Left lobe of liver (tissue), 2 donors: Measurements from ENCODE around the gene USP46. TPM values are rescaled to one million over a fixed set of nuclear protein-coding genes. Genes with fewer than 3 reads are reported as not detected.

Experiments used
- ATAC-seq: fragments of 200-7000 bp; cut with Tn5 transposase; one replicate; pipeline ENCODE4 v1.9.1; 2020; ENCODE audit warnings: mild to moderate bottlenecking, moderate library complexity
- DNase-seq: peaks from one replicate; pipeline ENCODE4 v3.0.0-alpha.2; 2020; ENCODE audit warnings: low spot score
- total RNA-seq: library from RNA; stranded (reverse); gene quantifications from one replicate; pipeline ENCODE4 v1.2.1, GENCODE V29; 2021
- donor health status: DM: no; HTN: no; CAD: no; lungs with moderate emphysema.
- donor health status: DM: no; HTN: yes; CAD: no.

Gene USP46
- total RNA-seq, 1 donor from 2014 or later, result 4.9 TPM

DNA sequence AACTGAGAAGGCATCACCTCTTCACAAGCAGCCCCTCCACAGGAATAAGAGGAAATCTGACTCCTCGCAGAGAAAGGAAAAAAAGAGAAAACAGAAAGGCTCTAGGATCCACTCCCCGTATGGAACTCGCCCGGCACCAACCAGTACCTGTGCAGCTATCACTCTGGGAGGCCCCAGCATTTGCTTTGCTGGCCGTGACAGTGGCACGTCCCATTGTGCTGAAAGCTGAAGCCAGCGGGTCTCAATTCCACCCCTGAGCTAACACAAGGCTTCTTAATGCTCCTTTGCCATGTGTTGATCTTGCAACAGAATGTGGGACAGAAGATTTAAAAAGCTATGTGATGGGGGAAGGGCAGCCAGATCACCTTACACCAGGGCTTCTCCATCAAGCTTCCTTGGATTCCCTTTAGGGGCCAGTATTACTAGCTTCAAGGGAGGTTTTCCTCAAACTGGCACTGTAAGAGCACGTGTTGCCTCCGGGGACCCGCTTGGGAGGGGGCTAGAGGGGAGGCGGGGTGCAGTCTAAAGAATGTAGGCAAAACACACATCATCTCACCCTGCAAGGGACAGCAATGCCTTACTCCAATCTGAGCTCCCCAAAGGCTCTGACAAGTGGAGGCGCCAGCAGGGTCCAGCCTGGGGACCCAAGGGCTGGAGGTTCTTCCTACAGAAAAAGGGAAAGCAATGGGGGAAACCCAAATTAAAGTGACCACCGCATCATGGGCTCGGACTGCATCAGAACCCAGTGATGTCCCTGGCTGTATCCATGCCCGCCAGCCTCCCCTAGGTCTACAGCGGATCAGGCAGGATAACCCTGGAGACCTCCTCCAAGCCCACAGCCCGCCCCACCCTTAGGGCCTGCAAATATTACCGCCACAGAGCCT, 1.2 kb downstream of the USP46 start:
- DNase-seq, result no peak

DNA sequence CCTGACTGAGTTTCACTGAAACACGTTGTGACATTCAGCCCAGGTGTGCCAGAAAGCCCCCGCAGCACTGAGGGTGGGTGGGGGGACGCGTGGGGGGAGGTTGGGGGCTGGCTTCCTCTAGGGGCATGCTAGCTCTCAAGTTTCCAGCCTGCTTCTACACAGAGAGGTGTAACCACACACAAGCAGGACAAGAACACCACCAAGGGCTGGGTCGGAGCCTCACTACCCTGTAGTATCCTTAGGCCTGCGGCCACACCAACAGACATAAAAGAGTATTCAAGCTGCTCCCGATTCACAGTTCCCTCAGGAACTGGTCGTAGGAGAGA, 1.8 kb downstream of the USP46 start:
- no peak for DNase-seq
- ATAC-seq, result no peak

More for the DNA sequence above, 1.2 kb downstream of the USP46 start:
- no peak for ATAC-seq

DNA sequence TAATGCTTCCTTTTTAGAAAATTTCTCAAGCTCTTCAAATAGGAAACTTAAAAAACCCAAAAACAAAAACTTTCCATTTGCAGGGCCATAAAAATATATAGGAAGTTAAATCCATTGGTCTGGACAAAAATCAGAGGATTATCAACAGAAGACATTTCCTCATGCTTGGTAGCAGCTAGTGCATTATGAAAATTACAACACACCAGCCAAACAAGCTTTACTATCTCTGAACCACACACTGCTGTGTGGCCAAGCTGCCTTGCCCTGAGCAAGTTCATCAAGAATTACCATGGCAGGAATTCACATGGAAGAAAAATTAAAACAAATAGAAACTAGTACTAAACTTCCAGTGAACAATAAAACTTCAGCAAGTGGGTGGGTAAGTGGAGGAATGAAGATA, 3.6 kb downstream of the USP46 start:
- ATAC-seq, result no peak
- DNase-seq, result no peak

DNA sequence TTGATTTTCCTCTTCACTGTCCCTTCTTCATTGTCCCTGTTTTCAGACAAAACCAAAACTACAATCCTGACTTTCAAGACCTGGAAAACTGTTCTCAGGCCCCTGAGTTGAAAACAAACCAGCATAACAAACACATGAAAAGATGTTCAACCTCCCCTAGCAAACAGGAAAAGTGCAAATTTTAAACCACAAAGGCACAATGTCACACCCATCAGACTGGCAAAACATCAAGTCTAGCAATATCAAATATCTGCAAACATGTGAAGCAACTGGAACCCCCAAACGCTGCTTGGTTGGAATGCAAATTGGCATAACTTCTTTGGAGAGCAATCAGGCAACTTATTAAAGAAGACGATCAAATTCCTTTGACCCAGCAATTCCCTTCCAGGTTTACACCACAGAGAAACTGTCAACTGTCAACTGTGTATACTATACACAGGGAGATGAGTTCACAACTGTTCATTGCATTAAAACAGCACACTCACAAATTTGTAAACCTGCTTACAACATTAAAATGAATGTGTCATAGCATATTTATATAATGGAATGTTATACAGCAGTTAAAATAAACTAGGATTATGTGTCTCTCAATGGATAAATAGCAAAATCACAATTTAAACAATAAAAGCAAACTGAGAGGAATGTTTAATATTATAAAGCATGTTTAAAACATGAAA, 7.0 kb downstream of the USP46 start:
- ATAC-seq (no peak), DNase-seq (no peak)

DNA sequence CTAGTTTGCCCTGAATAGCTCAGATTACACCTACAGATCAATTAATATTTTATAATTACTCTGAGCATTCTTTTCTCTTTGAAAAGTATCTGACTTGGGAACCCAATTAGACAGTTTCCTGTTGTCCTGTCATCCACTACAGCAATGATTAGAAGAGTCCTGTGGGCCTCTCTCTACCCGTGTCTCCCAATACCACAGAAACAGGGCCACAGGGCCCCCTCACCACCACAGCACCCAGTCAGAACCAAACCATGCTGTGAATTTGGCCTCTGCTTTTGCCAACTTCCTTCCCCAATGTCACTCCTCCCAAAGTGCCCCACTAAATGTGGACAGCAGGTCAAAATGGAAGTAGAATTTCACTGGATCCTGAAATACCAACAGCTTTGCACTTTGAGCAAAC, 10.3 kb downstream of the USP46 start:
- ATAC-seq (no peak), DNase-seq (no peak)

DNA sequence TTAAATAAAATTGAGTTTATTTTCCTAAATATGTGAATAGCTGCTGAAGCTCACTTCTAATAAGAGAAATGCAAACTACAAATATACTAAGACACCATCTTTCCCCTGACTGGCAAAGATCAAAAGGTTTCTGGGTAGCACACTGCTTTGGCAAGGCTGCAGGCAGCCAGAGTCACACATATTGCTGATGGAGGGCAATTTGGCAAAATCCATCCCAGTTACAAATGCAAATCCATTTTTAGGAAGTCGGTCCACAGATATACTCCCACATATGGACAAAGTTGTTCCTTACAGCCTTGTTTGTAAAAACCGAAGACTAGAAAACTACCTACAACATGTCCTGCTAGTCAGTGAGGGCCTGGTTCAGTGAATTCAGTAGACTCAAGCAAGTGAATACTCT, 12.4 kb downstream of the USP46 start:
- no peak for DNase-seq
- ATAC-seq, result no peak

DNA sequence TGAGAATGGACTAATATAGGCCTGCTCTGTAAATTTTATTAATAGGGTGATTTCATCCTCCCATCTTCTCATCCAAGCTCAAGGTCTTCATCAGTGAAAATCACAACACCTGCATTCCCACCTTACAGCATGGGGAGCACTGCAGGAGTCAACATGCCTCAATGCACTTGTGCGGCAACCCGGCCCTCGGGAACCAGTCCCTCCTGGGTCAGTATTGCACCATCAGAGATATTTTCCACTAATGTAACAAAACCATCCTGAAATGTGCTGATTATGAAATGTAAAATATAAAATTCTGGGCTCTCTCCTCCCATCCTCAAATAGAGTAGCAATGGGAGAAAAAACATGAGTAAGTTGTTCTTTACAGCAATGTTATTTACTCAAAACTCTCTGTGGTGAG, 13.0 kb downstream of the USP46 start:
- ATAC-seq (no peak), DNase-seq (no peak)

DNA sequence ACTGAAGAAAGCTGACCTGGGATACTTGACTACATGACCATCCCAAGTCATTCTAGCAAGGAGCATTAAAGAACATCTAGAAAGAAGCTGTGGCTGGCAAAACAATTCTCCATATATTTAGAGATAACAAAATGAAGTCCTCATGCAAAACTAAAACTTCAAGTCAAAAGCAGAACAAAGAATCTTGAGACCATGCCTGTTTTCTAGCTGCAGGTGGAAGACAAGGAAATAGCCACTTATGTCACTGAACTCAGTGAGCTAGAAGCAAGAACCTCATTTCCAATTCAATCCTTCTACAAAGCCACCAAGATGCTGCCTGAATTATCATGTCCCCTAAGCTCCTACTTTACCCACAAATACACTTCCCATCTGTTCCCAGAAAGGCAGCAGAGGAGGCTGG, 13.8 kb downstream of the USP46 start:
- no peak for ATAC-seq
- DNase-seq, result no peak

DNA sequence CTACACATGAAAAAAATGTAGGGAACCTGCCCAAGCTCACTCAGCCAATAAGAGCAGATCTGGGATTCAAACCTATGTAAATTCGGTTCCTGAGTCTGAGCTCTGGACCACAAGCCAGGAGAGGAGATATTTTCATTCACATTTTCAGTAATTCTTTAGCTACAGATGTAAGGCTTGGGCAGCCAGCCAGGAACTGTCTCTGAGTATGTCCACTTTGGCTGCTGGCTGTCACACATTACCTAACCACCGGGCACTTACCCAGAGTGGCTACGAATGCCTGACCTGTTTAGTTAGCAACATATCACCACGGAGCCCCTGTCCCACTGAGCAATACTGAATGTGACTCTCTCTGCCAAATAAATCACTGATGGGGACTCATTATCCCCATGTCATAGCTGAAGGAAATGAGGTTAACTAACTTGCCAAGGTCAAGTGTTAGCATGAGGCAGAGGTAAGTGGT, 15.3 kb downstream of the USP46 start:
- ATAC-seq, result peak; percentile 98

DNA sequence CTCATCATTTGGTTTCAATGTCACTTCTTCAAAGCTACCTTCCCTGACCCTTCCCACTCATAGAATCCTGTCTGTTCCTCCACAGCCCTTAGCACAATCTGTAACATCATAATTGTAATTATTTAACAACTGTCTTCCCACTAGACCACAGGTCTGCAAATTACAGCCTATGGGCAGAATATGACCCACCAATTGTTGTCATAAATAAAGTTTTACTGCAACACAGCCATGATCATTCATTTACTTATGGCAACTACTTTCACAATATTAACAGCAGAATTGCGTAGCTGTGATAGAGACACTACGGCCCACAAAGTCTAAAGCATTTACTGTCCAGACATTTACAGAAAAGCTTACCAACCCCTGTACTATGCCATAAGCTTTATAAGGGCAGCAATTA, 15.9 kb downstream of the USP46 start:
- no peak for ATAC-seq
- no peak for DNase-seq

More for the DNA sequence above, 15.3 kb downstream of the USP46 start:
- DNase-seq, result peak; percentile 92

DNA sequence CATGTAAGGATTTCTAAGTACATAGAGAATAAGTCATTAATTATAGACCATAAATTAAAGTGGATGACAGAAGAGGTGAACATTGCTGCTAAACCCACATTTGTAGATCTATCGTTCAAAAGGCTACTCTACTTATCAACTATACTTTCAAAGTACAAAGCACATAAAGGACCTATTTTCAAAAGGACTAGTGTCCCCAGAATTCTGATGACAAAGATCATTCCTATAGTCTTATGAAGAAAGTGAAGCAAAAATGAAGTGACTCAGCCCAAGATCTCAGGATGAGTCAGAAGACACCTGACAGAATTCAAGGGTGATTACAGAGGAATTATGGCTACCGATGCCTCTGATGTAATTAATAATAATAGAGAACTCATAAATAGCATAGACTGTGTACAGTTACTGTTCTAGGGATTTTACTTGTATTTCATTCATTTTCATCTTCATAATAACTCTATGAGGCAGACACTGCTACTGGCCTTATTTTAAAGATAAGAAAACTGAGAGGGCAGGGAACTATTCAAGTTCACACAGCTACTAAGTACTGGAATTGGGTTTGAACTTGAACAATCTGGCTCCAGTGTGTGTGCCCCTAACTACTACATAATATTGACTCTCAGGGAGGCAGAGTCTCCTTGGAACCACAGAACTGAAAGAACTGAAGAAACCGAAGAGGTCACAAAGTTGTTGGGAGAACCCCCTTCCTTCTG, 17.1 kb downstream of the USP46 start:
- no peak for DNase-seq
- no peak for ATAC-seq

DNA sequence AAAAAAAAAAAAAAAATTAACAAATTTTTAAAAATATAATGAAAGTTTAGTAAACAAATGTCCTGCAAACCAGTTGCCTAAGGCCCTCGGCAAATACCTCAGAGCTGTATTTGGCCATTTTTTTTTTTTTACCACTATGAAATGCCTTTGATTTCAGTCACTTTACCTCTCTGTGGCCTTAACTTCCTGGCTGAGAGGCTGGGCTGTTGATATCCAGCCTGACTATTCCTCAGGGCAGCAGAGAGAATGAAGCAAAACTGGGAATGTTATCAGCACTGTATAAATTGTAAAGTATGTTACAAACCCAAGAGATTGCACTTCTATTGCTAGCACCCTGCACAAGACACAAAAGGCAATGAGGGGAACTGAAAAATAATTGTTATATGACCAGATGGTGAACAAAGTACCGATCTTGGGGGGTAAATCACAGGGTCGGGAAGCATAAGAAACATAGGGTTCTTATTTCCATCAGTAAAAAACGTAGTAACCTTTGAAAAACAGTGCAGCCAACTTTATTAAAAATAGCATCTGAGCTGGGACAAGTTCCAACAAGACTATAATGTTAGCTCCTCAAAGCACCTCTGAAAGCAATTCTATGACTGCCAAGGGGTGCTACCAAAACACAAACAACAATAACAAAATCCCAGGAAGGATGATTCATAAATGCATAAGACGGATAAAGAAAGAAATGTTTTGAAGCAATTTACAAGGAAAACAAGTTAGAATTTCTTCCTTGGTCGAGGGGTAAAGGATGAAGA, 18.1 kb downstream of the USP46 start:
- ATAC-seq (no peak), DNase-seq (no peak)

DNA sequence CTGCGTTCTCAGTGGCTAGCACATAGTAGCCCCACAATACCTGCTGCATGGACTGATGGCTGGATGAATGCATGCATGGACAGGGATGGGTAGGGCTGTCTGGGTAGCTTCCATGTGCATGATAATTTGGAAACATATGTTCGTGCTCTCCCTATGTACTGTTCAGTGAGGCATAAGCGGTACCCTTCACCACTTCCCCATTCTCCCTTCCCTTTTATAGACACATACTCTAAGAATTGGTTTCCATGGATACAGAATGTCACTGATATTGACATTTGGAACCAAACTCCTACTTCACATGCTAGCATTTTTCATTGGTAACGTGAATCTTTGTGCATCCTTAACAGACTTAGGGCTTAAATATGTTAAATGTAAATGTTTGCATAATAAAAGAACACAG, 20.4 kb downstream of the USP46 start:
- ATAC-seq, result no peak
- DNase-seq, result no peak

DNA sequence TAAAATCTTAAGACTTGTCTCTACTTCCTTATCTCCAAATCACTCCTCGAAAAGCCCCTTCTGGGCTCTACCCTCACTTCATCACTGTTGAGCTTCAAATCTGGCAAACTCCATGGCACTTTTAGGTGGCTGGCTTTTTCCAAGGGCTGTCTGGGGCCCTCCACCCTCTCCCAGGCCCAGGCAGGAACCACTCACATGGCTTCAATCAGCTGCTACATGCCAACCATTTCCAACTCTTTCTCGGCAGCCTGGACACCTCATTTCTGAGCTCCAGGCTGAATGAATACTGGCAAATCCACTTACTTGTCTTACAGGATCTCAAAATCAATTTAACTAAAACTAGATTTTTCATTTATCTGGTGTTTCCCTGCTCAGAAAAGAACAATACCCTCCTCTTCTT, 22.0 kb downstream of the USP46 start:
- DNase-seq, result no peak
- ATAC-seq, result no peak

DNA sequence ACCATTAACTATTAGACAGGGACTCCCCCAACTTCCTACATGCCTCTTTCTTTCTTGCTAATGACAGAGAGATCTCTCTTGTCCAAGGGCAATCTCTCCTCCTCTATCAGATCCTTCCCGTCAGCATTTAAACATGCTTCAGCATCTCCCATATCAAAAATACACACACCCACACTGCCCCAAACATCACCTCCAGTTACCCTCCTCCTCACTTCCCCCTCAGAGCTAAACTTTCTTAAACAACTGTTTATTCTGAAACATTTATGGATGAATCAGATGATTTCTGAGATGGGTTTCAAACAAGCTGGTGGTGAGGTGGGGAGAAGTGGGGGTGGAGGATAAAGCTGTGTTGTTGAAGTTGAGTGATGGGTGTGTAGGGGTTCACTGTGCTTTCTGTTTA, 23.5 kb downstream of the USP46 start:
- DNase-seq (no peak), ATAC-seq (no peak)

DNA sequence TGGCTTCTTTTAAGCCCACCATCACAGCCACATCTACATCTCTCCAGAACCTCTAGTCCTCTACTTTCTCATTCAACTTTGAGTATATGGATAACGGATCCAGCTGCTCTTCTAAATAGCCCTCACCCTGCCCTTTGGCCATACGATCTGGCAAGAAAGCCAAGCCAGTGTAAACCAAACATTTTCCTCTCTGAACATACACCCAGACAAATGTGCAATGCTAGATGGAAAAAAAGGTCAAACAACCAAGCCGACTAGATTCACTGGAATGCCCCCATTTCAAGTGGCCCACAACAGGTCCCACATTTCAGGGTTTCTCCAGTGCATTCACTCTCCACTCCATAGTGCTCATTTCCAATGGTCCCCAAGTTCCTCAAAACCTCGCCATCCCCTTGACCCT, 24.0 kb downstream of the USP46 start:
- DNase-seq (peak; percentile 67), ATAC-seq (peak; percentile 95)

DNA sequence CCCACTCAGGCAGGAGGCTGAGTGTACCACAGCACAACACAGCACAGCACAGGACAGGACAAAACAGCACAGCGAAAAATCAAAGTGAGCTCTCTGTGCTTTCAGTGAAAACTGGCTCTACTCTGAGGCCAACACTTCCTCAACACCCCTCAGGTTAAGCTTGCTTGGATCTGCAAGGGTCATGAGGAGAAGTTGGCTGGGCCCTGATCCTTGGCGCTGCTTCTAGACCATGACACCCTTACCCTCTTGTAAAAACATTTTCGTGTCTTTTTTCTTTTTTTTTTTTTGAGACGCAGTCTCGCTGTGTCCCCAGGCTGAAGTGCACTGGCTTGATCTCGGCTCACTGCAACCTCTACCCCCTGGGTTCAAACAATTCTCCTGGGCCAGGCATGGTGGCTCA, 25.3 kb downstream of the USP46 start:
- no peak for DNase-seq
- ATAC-seq, result no peak

DNA sequence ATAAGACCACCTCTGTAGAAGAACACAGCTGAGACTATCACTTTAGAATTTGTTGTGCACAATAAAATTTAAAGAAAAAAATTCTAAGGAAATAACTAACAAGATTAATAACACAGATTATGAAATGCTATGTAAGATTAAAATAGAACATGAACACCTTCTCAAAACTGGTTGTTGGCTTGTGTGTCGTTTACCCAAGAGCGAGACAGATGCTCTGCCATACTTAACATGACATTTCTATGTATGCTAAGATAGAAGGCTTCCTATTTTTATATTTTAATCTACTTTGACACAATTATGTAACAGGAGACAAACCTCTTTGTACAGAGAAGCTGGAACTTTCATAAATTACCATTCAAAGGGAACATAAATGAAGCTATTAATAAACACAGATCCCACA, 30.1 kb downstream of the USP46 start:
- ATAC-seq (no peak), DNase-seq (no peak)

DNA sequence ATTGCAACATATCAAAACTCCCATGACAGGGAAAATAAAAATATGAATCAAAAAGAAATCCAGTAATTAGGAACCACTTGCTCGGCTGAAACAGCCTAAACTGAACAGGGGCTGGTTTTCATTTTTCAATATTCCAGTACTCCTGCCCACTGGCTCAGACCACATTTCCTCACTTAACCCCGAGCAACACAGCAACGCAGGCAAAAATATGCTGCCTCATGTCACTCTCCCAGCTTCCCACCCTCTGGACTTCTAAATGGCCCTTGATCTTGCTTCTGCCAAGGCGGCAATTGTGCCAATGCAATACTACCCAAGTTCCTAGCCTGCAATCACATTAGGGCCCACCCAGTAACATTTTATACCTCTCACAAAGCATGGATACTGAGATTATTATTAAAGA, 30.6 kb downstream of the USP46 start:
- ATAC-seq (no peak), DNase-seq (no peak)

DNA sequence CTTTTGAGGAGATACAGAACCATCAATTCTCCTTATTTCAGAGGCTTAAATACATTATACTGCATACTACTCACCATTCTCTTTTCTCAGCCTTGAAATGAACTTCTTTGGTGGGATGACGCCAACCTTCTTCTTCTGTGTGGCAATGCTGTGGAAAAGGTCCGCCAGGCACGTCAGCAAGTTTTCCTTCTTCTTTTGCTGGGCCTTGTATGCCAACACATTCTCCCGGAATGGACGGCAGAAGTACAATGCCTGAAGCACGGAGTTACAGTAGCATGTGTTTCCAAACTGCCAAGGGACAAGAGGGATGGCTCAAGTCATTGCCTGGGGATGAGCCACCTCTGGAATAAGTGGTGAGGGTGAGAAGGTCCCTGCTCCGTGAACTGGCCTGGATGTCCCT, 31.2 kb downstream of the USP46 start:
- no peak for DNase-seq
- peak; percentile 29 for ATAC-seq

DNA sequence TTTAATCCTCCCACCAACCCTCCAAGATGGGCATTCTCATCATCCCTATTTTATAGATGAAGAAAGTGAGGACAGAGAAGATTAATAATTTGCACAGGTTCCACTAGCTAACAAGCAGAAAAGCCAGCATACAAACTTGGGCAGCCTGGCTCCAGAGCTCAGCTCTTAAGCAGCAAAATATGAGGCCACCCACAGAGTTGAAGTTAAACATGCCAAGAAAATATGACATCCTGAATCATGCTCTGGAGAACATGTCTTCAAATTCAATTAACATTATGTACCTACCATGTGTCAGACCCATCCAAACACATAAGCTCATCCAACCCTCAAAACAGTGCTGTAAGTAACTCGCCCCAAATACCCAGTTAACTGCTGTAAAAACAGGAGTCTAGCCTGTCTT, 33.9 kb downstream of the USP46 start:
- ATAC-seq (no peak), DNase-seq (no peak)
